Measurements from ENCODE around the gene BTBD6. TPM values are rescaled to one million over a fixed set of nuclear protein-coding genes. Genes with fewer than 3 reads are reported as not detected.
"Not testable (repeated sequence)": the region's sequence is repeated elsewhere in the genome, so short reads cannot be mapped to it uniquely, and the experiment has no call there.

BTBD6 gene
- total and polyA plus RNA-seq, 4 donors, result 30.9 to 54.1 (median 47.8) TPM

DNA sequence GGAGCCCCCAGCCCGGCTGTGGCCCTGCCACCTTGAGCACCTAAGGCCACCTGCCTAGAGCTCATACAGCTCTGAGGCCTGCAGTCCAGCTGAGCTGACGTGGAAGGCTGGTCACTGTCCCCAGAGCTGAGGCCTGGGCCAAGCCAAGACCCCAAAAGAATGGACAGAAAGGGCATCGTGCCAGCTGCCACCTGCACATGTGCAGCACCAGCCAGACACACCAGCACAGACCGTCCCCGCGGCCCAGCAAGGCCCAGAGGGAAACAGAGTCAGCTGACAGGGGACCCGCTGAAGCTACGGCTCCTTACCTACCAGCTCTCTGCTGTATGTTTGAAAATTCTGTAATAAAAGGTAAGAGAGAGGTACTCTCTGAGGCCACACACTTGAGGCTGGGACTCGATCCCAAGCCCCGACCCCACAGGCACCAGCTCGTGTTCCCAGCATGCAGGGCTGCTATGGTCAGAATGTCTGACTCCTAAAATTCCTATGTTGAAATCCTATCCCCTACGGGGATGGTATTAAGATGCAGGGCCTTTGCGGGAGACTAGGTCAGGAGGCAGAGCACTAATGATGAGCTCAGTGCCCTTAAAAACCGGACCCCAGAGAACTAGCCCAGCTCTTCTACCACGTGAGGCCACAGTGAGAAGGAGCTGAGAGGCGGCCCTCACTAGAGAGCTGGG, 27.1 kb downstream of the BTBD6 start:
- 81% methylated on average over 16 of the region's 16 CpGs for WGBS, 2 donors
- Histone ChIP-seq H3K27me3 (ENCODE audit: control insufficient read depth in 3 of 3, insufficient read depth in 3 of 3, low read length in 2 of 3) (no peaks in the 10 kb centered on the region), H3K36me3 (ENCODE audit: control insufficient read depth in 4 of 4, insufficient read depth in 4 of 4, low read length in 4 of 4) (peaks cover 0 to 10% (median 5%) of the 10 kb centered on the region in 4 donors), H3K4me1 (ENCODE audit: control insufficient read depth in 5 of 5, insufficient read depth in 5 of 5, low read length in 5 of 5) (peaks cover 0 to 8% (median 0%) of the 10 kb centered on the region in 5 donors), H3K9ac (ENCODE audit: insufficient read depth in 1 of 2, low read length in 2 of 2) (no peak overlapping the region), H3K9me3 (ENCODE audit: control insufficient read depth in 4 of 4, insufficient read depth in 3 of 4, low read length in 3 of 4) (no peaks in the 10 kb centered on the region), H3K4me3 (no peak overlapping the region), H3K27ac (ENCODE audit: low read depth in 1 of 2, low read length in 1 of 2) (no peak overlapping the region)
- ATAC-seq (ENCODE audit: insufficient read depth, low FRiP score) (no peak), DNase-seq (no peak)
- TF ChIP-seq, protein P1, sequence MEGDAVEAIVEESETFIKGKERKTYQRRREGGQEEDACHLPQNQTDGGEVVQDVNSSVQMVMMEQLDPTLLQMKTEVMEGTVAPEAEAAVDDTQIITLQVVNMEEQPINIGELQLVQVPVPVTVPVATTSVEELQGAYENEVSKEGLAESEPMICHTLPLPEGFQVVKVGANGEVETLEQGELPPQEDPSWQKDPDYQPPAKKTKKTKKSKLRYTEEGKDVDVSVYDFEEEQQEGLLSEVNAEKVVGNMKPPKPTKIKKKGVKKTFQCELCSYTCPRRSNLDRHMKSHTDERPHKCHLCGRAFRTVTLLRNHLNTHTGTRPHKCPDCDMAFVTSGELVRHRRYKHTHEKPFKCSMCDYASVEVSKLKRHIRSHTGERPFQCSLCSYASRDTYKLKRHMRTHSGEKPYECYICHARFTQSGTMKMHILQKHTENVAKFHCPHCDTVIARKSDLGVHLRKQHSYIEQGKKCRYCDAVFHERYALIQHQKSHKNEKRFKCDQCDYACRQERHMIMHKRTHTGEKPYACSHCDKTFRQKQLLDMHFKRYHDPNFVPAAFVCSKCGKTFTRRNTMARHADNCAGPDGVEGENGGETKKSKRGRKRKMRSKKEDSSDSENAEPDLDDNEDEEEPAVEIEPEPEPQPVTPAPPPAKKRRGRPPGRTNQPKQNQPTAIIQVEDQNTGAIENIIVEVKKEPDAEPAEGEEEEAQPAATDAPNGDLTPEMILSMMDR (IDR thresholded peaks at IDR 0.05; ENCODE audit: control extremely low read depth, extremely low read depth), result no peak

DNA sequence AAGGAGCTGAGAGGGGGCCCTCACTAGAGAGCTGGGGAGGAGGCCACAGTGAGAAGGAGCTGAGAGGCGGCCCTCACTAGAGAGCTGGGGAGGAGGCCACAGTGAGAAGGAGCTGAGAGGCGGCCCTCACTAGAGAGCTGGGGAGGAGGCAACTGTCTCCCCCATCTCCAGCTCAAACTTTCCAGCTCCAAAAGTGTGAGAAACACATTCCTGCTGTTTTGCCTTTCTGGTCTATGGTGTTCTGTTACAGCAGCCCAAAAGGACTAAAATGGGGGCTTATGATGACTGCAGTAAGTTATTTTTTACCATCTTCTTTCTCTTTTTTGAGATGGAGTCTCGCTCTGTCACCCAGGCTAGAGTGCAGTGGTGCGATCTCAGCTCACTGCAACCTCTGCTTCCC, 29.1 kb downstream of the BTBD6 start:
- not testable (repeated sequence) for H3K36me3 ChIP-seq (ENCODE audit: control insufficient read depth in 4 of 4, insufficient read depth in 4 of 4, low read length in 4 of 4); H3K4me3 ChIP-seq; H3K27ac ChIP-seq (ENCODE audit: low read depth in 1 of 2, low read length in 1 of 2); H3K9ac ChIP-seq (ENCODE audit: insufficient read depth in 1 of 2, low read length in 2 of 2); H3K4me1 ChIP-seq (ENCODE audit: control insufficient read depth in 5 of 5, insufficient read depth in 5 of 5, low read length in 5 of 5); H3K9me3 ChIP-seq (ENCODE audit: control insufficient read depth in 4 of 4, insufficient read depth in 3 of 4, low read length in 3 of 4); H3K27me3 ChIP-seq (ENCODE audit: control insufficient read depth in 3 of 3, insufficient read depth in 3 of 3, low read length in 2 of 3); ATAC-seq (ENCODE audit: insufficient read depth, low FRiP score)
- WGBS, 2 donors, result 86 to 94% methylated on average over 3 of the region's 4 CpGs
- DNase-seq, result peak; percentile 49 to 82 (median 74)

DNA sequence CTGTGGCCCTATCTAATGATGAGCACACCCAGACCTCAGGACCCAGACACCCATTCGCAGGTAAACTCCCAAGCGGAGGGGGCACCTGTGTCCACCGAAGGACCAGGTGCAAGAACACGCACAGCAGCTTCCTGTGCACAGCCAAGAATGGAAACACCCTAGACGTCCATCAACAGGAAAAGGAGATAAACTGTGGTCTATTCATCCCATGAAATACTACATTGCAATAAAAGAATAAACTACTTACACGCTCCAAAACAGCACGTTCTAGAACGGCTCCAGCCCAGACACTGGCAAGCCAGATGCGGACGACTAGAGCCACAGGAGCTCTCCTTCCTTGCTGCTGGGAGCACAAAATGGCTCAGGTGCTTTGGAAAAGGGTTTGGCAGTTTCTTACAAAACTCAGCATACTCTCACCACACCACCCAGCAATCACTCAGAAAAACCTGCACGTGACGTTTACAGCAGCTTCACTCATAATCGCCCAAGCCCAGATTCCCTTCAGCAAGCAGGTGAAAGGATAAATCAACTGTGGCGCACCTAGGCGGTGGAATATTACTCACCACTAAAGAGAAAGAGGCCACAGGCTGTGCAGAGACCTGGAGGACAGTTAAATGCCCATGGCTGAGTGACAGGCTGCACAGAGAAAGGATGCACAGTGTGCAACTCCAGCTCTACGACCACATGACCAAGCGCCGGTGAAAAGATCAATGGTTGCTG, 31.5 kb downstream of the BTBD6 start:
- DNase-seq, result no peak
- H3K9ac ChIP-seq (ENCODE audit: insufficient read depth in 1 of 2, low read length in 2 of 2), result no peak overlapping the region
- no peak overlapping the region for H3K4me3 ChIP-seq
- TF ChIP-seq, protein P1 (IDR thresholded peaks at IDR 0.05; ENCODE audit: control extremely low read depth, extremely low read depth), result no peak
- no peak for ATAC-seq (ENCODE audit: insufficient read depth, low FRiP score)
- 88 to 90% methylated on average over 18 of the region's 18 CpGs for WGBS, 2 donors
- H3K27me3 ChIP-seq (ENCODE audit: control insufficient read depth in 3 of 3, insufficient read depth in 3 of 3, low read length in 2 of 3), result no peaks in the 10 kb centered on the region
- H3K9me3 ChIP-seq (ENCODE audit: control insufficient read depth in 4 of 4, insufficient read depth in 3 of 4, low read length in 3 of 4), result no peaks in the 10 kb centered on the region
- H3K4me1 ChIP-seq (ENCODE audit: control insufficient read depth in 5 of 5, insufficient read depth in 5 of 5, low read length in 5 of 5), result peaks cover 0 to 7% (median 0%) of the 10 kb centered on the region in 5 donors
- no peak overlapping the region for H3K27ac ChIP-seq (ENCODE audit: low read depth in 1 of 2, low read length in 1 of 2)
- H3K36me3 ChIP-seq (ENCODE audit: control insufficient read depth in 4 of 4, insufficient read depth in 4 of 4, low read length in 4 of 4), result peaks cover 0 to 4% (median 2%) of the 10 kb centered on the region in 4 donors

DNA sequence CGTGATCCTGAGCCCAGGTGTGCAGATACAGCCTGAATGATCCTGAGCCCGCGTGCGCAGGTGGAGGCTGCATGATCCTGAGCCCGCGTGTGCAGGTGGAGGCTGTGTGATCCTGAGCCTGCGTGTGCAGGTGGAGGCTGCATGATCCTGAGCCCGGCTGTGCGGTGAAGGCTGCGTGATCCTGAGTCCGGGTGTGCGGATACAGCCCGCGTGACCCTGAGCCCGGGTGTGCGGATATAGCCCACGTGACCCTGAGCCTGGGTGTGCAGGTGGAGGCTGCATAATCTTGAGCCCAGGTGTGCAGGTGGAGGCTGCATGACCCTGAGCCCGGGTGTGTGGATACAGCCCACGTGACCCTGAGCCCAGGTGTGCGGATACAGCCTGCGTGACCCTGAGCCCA, 32.2 kb downstream of the BTBD6 start:
- WGBS, 2 donors, result 96 to 99% methylated on average over 21 of the region's 21 CpGs
- H3K4me3 ChIP-seq, result no peak overlapping the region
- H3K27ac ChIP-seq (ENCODE audit: low read depth in 1 of 2, low read length in 1 of 2), result no peak overlapping the region
- H3K9ac ChIP-seq (ENCODE audit: insufficient read depth in 1 of 2, low read length in 2 of 2), result no peak overlapping the region
- H3K4me1 ChIP-seq (ENCODE audit: control insufficient read depth in 5 of 5, insufficient read depth in 5 of 5, low read length in 5 of 5), result peaks cover 0 to 7% (median 0%) of the 10 kb centered on the region in 5 donors
- DNase-seq (no peak), ATAC-seq (ENCODE audit: insufficient read depth, low FRiP score) (no peak)
- H3K36me3 ChIP-seq (ENCODE audit: control insufficient read depth in 4 of 4, insufficient read depth in 4 of 4, low read length in 4 of 4), result peaks cover 0 to 4% (median 2%) of the 10 kb centered on the region in 4 donors
- TF ChIP-seq, protein P1 (IDR thresholded peaks at IDR 0.05; ENCODE audit: control extremely low read depth, extremely low read depth), result no peak
- no peaks in the 10 kb centered on the region for H3K9me3 ChIP-seq (ENCODE audit: control insufficient read depth in 4 of 4, insufficient read depth in 3 of 4, low read length in 3 of 4)
- H3K27me3 ChIP-seq (ENCODE audit: control insufficient read depth in 3 of 3, insufficient read depth in 3 of 3, low read length in 2 of 3), result no peaks in the 10 kb centered on the region
